Spleen (tissue), 11 donors: Measurements from ENCODE around the gene ARVCF. TPM values are rescaled to one million over a fixed set of nuclear protein-coding genes. Genes with fewer than 3 reads are reported as not detected.

Experiments
- DNase-seq: peaks from one replicate; pipeline ENCODE4 v3.0.0-alpha.2; 2020
- H3K27ac ChIP-seq, 8 donors: fragments of 200-600 bp; sonication (generic) in 7 of 8; 1 replicate in 4 of 8; 2 replicates in 4 of 8; pipeline versions ENCODE4 v1.5.0 to v1.8.0; 2016 to 2021; ENCODE audit warnings: inconsistent platforms in 4 of 8, mild to moderate bottlenecking in 4 of 8, moderate library complexity in 1 of 8
- H3K27me3 ChIP-seq, 7 donors: fragments of 200-600 bp; sonication (generic) in 6 of 7; replicated peaks in 1 of 7; 1 replicate in 4 of 7; 2 replicates in 3 of 7; pipeline versions ENCODE4 v1.5.0 to v1.8.0; 2016 to 2021; ENCODE audit warnings: inconsistent platforms in 3 of 7, mild to moderate bottlenecking in 1 of 7
- H3K36me3 ChIP-seq, 6 donors: fragments of 200-600 bp; sonication (generic) in 5 of 6; 1 replicate in 4 of 6; 2 replicates in 2 of 6; pipeline versions ENCODE4 v1.5.0 to v1.8.0; 2016 to 2021; ENCODE audit warnings: inconsistent platforms in 2 of 6
- H3K4me1 ChIP-seq, 6 donors: fragments of 200-600 bp; sonication (generic) in 5 of 6; 1 replicate in 3 of 6; 2 replicates in 3 of 6; pipeline versions ENCODE4 v1.5.0 to v1.8.0; 2016 to 2021; ENCODE audit warnings: inconsistent platforms in 3 of 6
- H3K4me3 ChIP-seq, 8 donors: fragments of 200-600 bp; sonication (generic) in 7 of 8; 1 replicate in 4 of 8; 2 replicates in 4 of 8; pipeline versions ENCODE4 v1.5.0 to v1.8.0; 2016 to 2021; ENCODE audit warnings: inconsistent platforms in 4 of 8, mild to moderate bottlenecking in 4 of 8, moderate library complexity in 2 of 8
- H3K9me3 ChIP-seq, 8 donors: fragments of 200-600 bp; sonication (generic) in 7 of 8; 1 replicate in 4 of 8; 2 replicates in 4 of 8; pipeline versions ENCODE4 v1.5.0 to v1.8.0; 2016 to 2021; ENCODE audit warnings: inconsistent platforms in 4 of 8
- POLR2A ChIP-seq, 3 donors: fragments of 450-650 bp; IDR thresholded peaks; one replicate each; pipeline ENCODE4 v1.5.1; 2017; ENCODE audit warnings: antibody characterized with exemption in 3 of 3, mild to moderate bottlenecking in 1 of 3
- POLR2AphosphoS5 ChIP-seq, 3 donors: sonication (generic); formaldehyde crosslinking; IDR thresholded peaks; one replicate each; pipeline ENCODE4 v1.5.1; 2017; ENCODE audit warnings: antibody characterized with exemption in 3 of 3
- WGBS, 5 donors: extraction: QIAGEN DNeasy Blood & Tissue Kit in 3 of 5; methylation state at CpG; one replicate each; pipeline versions ENCODE4 v1.1.5 to v1.1.7; 2013 to 2018; 5-methylcytosine and 5-hydroxymethylcytosine counted together
- intact Hi-C: fragments of 100-400 bp; cut with DNase I; formaldehyde crosslinking; loops from one replicate; pipeline ENCODE4 v1.15.0; 2023; ENCODE audit warnings: low total_unique reads
- polyA plus RNA-seq, 3 donors: library from polyadenylated mRNA; stranded (reverse); fragments of 200-250 nt; gene quantifications; one replicate each; pipeline ENCODE4 v1.2.1, GENCODE V29; 2013
- total RNA-seq, 7 donors: library from RNA; depleted of rRNA in 3 of 7; stranded (reverse); fragments of >200 nt in 3 of 7; fragmentation: NEBNext Ultra II Directional in 4 of 7; extraction: Animal tissue kit (Norgen Biotek cat#: 25700) in 4 of 7; gene quantifications; one replicate each; pipeline versions ENCODE4 v1.1.0 to v1.2.1, GENCODE V29; 2016 to 2021
- TF ChIP-seq, protein P1 (sequence below), 11 experiments: fragments of 200-600 bp in 7 of 11; fragments of 450-650 bp in 4 of 11; sonication (generic) in 4 of 11; IDR thresholded peaks in 8 of 11; conservative IDR thresholded peaks in 3 of 11; 1 replicate in 7 of 11; 2 replicates in 4 of 11; pipeline versions ENCODE4 v1.4.0 to v1.8.0; 2016 to 2021; ENCODE audit warnings: antibody characterized with exemption in 11 of 11, inconsistent platforms in 4 of 11, mild to moderate bottlenecking in 1 of 11
- donor health status: healthy with polysubstance abuse.
- donor health status: DM: no; HTN: no; CAD: no; lungs with moderate emphysema.
- donor health status: DM: no; HTN: no; CAD: no.
- donor health status: Bipolar disorder and iron deficiency.
- donor health status: healthy.
- donor health status: DM: no; HTN: no; CAD: no.
- donor health status: DM: yes; HTN: yes; CAD: no.

The ARVCF gene
- total and polyA plus RNA-seq, 10 donors = 9.4 to 96.7 (median 27.6) TPM

DNA sequence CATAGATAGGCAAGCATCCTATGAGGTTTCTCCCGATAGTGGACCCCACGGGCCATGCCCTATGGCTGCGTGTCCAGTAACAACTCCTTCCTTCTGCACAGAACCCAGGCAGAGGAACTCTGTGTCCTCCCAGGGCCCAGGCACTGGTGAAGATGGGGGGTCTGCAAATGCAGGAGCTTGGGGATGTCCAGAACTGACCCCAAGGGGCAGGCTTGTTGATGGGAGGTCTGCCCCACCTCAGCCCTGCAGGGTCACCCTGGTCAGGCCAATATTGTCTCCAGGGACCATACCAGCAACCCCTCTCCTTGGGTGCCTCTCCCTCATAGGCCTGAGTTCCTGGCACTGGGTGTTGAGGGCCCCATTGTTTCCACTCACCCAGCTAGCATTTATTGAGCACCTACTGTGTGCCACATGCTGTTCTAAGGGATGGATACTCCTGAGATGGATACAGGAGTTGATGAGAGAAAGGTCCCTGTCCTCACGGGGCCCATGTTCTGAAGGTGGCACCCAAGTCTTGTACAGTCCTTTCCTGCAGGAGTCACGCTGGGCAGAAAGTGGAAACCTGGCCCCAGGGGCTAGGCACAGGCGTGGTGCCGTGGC is 48.7 kb downstream of the ARVCF start:
- H3K27ac ChIP-seq = peak overlapping the region in 2 of 8 donors; percentile 27 to 38
- no peaks in the 10 kb centered on the region for H3K27me3 ChIP-seq
- intact Hi-C loops = no loop called here
- TF ChIP-seq, protein P1, sequence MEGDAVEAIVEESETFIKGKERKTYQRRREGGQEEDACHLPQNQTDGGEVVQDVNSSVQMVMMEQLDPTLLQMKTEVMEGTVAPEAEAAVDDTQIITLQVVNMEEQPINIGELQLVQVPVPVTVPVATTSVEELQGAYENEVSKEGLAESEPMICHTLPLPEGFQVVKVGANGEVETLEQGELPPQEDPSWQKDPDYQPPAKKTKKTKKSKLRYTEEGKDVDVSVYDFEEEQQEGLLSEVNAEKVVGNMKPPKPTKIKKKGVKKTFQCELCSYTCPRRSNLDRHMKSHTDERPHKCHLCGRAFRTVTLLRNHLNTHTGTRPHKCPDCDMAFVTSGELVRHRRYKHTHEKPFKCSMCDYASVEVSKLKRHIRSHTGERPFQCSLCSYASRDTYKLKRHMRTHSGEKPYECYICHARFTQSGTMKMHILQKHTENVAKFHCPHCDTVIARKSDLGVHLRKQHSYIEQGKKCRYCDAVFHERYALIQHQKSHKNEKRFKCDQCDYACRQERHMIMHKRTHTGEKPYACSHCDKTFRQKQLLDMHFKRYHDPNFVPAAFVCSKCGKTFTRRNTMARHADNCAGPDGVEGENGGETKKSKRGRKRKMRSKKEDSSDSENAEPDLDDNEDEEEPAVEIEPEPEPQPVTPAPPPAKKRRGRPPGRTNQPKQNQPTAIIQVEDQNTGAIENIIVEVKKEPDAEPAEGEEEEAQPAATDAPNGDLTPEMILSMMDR (IDR thresholded peaks at IDR 0.05 in 8 of 11, conservative IDR thresholded peaks at IDR 0.05 in 3 of 11) = no peak
- TF ChIP-seq POLR2AphosphoS5 (IDR thresholded peaks at IDR 0.05) (no peak), POLR2A (IDR thresholded peaks at IDR 0.05) (no peak)
- H3K4me1 ChIP-seq = peaks cover 0 to 56% (median 16%) of the 10 kb centered on the region in 6 donors
- 84 to 92% (median 87%) methylated on average over 7 of the region's 7 CpGs for WGBS, 5 donors
- H3K4me3 ChIP-seq = no peak overlapping the region
- H3K9me3 ChIP-seq = no peaks in the 10 kb centered on the region
- no peak for DNase-seq
- peaks cover 0 to 98% (median 39%) of the 10 kb centered on the region in 6 donors for H3K36me3 ChIP-seq

DNA sequence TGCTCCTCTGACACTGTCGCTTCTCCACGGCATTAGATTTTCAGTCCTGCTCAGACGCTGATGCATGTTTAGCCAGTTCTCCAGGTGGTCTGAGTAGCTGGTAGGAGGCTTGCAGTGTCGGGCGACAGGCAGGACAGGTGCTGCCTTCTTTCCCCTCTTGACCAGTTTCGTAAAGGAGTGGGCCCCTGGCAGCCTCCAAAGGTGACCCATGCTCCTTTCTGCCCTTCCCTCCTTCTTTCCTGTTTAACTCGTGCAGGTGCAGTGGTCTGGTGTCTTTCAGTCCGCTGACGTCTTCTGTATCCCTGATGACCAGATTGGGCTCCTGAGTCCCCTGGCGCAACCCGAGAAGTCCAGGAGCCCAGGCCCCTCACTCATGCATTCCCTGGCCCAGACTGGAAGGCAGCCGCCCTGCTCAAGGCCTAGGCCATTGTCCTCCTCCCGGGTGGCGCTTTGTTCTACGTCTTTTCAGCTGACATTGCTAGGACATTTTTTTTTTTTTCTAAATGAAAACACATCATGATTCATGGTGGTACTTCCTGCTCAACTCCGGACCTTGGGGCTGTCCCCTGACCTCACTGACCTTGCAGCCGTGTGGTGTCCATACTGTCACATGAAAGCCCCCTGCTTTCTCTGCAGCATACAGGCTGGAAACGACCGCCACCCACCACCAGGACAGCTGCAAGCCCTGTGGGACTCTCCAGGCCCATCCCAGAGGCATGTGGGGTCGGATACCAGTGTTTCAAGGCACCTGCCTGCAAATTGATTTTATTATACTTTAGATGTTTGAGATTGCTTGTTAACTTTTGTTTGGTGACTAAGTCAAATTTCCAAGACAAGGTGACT is 49.5 kb downstream of the ARVCF start:
- Histone ChIP-seq H3K36me3 (peaks cover 0 to 98% (median 38%) of the 10 kb centered on the region in 6 donors), H3K27me3 (no peaks in the 10 kb centered on the region), H3K4me3 (no peak overlapping the region), H3K27ac (peak overlapping the region in 4 of 8 donors; percentile 8 to 52 (median 19)), H3K4me1 (peaks cover 0 to 57% (median 23%) of the 10 kb centered on the region in 6 donors), H3K9me3 (no peaks in the 10 kb centered on the region)
- no peak for DNase-seq
- TF ChIP-seq, protein P1 (IDR thresholded peaks at IDR 0.05 in 8 of 11, conservative IDR thresholded peaks at IDR 0.05 in 3 of 11) = no peak
- TF ChIP-seq POLR2AphosphoS5 (IDR thresholded peaks at IDR 0.05) (peak in 2 of 3 donors; percentile 16 to 55), POLR2A (IDR thresholded peaks at IDR 0.05) (no peak)
- WGBS, 5 donors = 73 to 80% (median 75%) methylated on average over 19 to 20 of the region's 20 CpGs
- intact Hi-C loops = no loop called here

DNA sequence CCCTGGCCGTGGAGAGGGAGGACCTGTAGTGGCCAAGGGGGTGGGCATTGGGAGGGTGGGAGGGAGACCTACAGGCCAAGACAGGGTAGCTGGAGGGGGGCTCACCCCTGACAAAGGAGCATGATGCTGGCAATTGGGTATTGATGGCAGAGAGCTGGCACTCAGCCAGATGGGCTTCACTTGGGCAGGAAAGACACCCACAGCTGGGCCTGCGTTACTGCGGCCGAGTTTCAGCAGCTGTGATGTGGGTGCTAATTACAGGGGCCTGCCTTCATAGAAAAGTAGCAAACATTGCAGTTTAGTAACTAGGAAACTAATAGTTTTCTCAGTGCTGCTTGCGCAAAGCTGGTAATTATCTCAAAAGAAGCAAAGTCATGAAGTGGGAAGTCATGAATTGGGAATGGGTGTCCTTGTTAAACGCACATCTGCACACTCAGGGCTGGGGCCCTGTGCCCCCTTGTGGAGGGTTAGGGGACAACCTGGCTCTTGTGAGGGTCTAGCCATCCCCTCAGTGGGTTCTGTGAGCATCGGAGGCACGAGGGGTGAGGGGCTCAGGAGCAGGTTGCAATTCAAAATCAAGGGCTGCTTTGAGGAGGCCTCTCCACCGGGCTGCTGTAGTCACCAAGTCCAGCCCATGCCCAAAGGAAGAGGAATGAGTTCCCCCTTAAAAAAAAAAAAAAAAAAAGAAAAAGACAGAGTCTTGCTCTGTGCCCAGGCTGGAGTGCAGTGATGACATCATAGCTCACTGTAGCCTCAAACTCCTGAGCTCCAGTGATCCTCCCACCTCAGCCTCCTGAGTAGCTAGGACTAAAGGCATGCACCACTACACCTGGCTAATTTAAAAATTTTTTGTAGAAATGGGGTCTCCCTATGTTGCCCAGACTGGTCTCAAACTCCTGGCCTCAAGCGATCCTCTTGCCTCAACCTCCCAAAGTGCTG is 50.6 kb downstream of the ARVCF start:
- no peaks in the 10 kb centered on the region for H3K9me3 ChIP-seq
- WGBS, 5 donors = 65 to 82% (median 74%) methylated on average over 10 of the region's 10 CpGs
- peaks cover 0 to 98% (median 40%) of the 10 kb centered on the region in 6 donors for H3K36me3 ChIP-seq
- H3K4me3 ChIP-seq = no peak overlapping the region
- peaks cover 0 to 56% (median 17%) of the 10 kb centered on the region in 6 donors for H3K4me1 ChIP-seq
- no peak for DNase-seq
- H3K27ac ChIP-seq = peak overlapping the region in 3 of 8 donors; percentile 8 to 52 (median 27)
- TF ChIP-seq, protein P1 (IDR thresholded peaks at IDR 0.05 in 8 of 11, conservative IDR thresholded peaks at IDR 0.05 in 3 of 11) = peak in 3 of 11 experiments; percentile 13 to 30 (median 15)
- TF ChIP-seq POLR2AphosphoS5 (IDR thresholded peaks at IDR 0.05) (no peak), POLR2A (IDR thresholded peaks at IDR 0.05) (no peak)
- H3K27me3 ChIP-seq = no peaks in the 10 kb centered on the region
- intact Hi-C loops = no loop called here
